Measurements from ENCODE around the gene BTNL8.

The BTNL8 gene

GRCh38 chr5:180969406-180969805 is 70.4 kb downstream of the BTNL8 start:
- no peak for ATAC-seq (ENCODE audit: low read depth)
- Histone ChIP-seq H3K9me3 (ENCODE audit: severe bottlenecking) (no peaks in the 10 kb centered on the region), H3K4me1 (ENCODE audit: insufficient read depth, poor library complexity, severe bottlenecking) (no peaks in the 10 kb centered on the region), H3K27ac (ENCODE audit: poor library complexity, severe bottlenecking) (no peak overlapping the region), H3K27me3 (ENCODE audit: insufficient read depth, poor library complexity, severe bottlenecking) (peaks cover 6% of the 10 kb centered on the region), H3K36me3 (ENCODE audit: low read depth) (no peaks in the 10 kb centered on the region), H3K4me3 (ENCODE audit: severe bottlenecking) (no peak overlapping the region)
- TF ChIP-seq CTCF (IDR thresholded peaks at IDR 0.05; ENCODE audit: poor library complexity, severe bottlenecking) = no peak
- no peak for DNase-seq (ENCODE audit: low spot score)

DNA sequence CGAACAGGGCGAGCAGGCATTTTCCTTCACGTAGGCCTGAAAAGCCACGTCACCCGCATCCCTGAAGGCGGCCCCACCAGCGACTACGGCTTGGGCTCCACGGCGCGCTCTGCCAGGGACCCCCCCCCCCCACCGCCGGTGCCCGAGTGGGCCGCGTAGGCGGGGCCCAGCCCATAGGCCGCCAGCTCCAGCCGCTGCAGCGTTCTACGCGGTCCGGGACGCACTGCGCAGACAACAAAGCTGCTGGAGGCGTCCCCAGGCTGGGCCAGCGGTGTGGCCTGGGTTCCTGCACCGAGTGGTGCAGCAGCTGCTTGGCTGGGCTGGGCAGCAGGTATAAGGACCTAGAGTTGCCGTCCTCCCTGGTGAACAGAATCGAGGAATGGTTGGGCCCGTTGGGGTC is 71.4 kb downstream of the BTNL8 start:
- ATAC-seq (ENCODE audit: low read depth) (no peak), DNase-seq (ENCODE audit: low spot score) (no peak)
- H3K27ac ChIP-seq (ENCODE audit: poor library complexity, severe bottlenecking) = no peak overlapping the region
- peaks cover 2% of the 10 kb centered on the region for H3K27me3 ChIP-seq (ENCODE audit: insufficient read depth, poor library complexity, severe bottlenecking)
- H3K4me3 ChIP-seq (ENCODE audit: severe bottlenecking) = no peak overlapping the region
- no peak for TF ChIP-seq CTCF (IDR thresholded peaks at IDR 0.05; ENCODE audit: poor library complexity, severe bottlenecking)
- H3K36me3 ChIP-seq (ENCODE audit: low read depth) = no peaks in the 10 kb centered on the region
- H3K9me3 ChIP-seq (ENCODE audit: severe bottlenecking) = no peaks in the 10 kb centered on the region
- H3K4me1 ChIP-seq (ENCODE audit: insufficient read depth, poor library complexity, severe bottlenecking) = no peaks in the 10 kb centered on the region

DNA sequence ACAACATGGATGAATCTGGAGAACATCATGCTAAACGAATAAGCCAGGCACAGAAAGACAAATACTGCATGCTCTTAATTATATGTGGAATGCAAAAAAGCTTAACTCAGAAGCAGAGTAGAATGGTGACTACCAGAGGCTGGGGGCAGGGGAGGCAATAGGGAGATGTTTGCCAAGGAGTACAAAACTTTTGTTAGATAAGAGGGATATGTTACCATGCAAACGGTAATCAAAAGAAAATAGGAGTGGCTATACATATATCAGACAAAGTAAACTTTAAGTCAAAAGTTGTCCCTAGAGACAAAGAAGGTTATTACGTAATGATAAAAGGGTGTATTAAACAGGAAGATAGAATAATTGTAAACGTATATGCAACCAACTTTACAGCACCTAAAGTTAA is 71.9 kb downstream of the BTNL8 start:
- DNase-seq (ENCODE audit: low spot score) = no peak
- Histone ChIP-seq H3K27me3 (ENCODE audit: insufficient read depth, poor library complexity, severe bottlenecking) (no peaks in the 10 kb centered on the region), H3K4me1 (ENCODE audit: insufficient read depth, poor library complexity, severe bottlenecking) (no peaks in the 10 kb centered on the region), H3K9me3 (ENCODE audit: severe bottlenecking) (no peaks in the 10 kb centered on the region), H3K27ac (ENCODE audit: poor library complexity, severe bottlenecking) (no peak overlapping the region), H3K4me3 (ENCODE audit: severe bottlenecking) (no peak overlapping the region), H3K36me3 (ENCODE audit: low read depth) (no peaks in the 10 kb centered on the region)
- ATAC-seq (ENCODE audit: low read depth) = no peak
- TF ChIP-seq CTCF (IDR thresholded peaks at IDR 0.05; ENCODE audit: poor library complexity, severe bottlenecking) = no peak

DNA sequence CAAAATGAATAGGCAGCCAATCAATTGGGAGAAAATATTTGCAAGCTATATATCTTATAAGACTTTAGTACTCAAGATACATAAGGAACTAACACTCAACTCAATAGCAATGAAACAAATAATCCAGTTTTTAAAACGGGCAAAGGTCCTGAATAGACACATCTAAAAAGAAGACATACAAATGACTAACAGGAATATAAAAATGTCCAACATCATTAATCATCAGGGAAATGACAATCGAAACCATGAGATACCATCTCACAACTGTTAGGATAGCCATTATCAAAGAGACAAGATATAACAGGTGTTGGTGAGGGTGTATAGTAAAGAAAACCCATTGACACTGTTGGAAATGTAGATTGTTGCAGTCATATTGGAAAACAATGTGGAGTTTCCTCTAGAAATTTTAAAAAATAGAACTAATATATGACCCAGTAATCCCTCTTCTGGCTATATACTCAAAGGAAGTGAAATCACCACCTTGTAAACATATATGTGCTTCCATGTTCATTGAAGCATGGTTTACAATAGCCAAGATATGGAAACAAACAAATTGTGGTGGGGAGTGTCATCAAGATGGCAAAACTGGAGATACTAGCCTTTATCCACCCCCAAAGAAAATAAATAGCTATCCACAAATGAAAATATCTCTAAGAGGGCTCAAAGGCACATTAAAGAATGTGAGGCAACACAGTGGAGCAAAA is 75.8 kb downstream of the BTNL8 start:
- H3K27me3 ChIP-seq (ENCODE audit: insufficient read depth, poor library complexity, severe bottlenecking) = no peaks in the 10 kb centered on the region
- H3K9me3 ChIP-seq (ENCODE audit: severe bottlenecking) = no peaks in the 10 kb centered on the region
- no peak overlapping the region for H3K27ac ChIP-seq (ENCODE audit: poor library complexity, severe bottlenecking)
- TF ChIP-seq CTCF (IDR thresholded peaks at IDR 0.05; ENCODE audit: poor library complexity, severe bottlenecking) = no peak
- no peak for DNase-seq (ENCODE audit: low spot score)
- no peaks in the 10 kb centered on the region for H3K4me1 ChIP-seq (ENCODE audit: insufficient read depth, poor library complexity, severe bottlenecking)
- no peaks in the 10 kb centered on the region for H3K36me3 ChIP-seq (ENCODE audit: low read depth)
- no peak for ATAC-seq (ENCODE audit: low read depth)
- H3K4me3 ChIP-seq (ENCODE audit: severe bottlenecking) = no peak overlapping the region

DNA sequence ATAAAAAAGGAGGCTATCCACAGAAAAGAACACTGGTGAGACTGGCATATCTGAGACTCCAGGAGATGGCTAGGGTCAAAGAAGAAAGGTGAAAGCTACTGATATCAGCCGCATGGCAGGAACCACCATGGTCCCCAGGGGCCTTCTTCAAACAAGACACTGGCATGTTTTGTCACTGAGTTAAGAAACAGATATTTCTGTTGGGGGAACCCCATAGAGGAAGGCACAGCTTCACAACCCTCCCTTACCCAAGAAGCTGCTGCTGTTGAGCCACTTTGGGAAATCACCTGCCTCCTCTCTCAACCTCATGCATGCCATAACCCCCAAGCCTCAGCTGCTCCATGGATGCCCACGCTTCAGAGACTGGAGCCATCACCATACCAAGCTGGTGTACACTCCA is 76.4 kb downstream of the BTNL8 start:
- ATAC-seq (ENCODE audit: low read depth) = no peak
- no peaks in the 10 kb centered on the region for H3K36me3 ChIP-seq (ENCODE audit: low read depth)
- no peak for TF ChIP-seq CTCF (IDR thresholded peaks at IDR 0.05; ENCODE audit: poor library complexity, severe bottlenecking)
- no peaks in the 10 kb centered on the region for H3K9me3 ChIP-seq (ENCODE audit: severe bottlenecking)
- no peak overlapping the region for H3K4me3 ChIP-seq (ENCODE audit: severe bottlenecking)
- H3K4me1 ChIP-seq (ENCODE audit: insufficient read depth, poor library complexity, severe bottlenecking) = no peaks in the 10 kb centered on the region
- no peaks in the 10 kb centered on the region for H3K27me3 ChIP-seq (ENCODE audit: insufficient read depth, poor library complexity, severe bottlenecking)
- no peak for DNase-seq (ENCODE audit: low spot score)
- H3K27ac ChIP-seq (ENCODE audit: poor library complexity, severe bottlenecking) = no peak overlapping the region
